GM12878 (cell line): Measurements from ENCODE around the gene TXNDC12. TPM values are rescaled to one million over a fixed set of nuclear protein-coding genes. Genes with fewer than 3 reads are reported as not detected.
A peak's percentile ranks its signal among the peaks of the same experiment; 100 is the strongest.

ENCODE experiments used
- BHLHE40 ChIP-seq, 2 experiments: fragments of 450-650 bp in 1 of 2; IDR thresholded peaks; 2 replicates each; pipeline ENCODE4 v1.6.1; 2011 to 2017; ENCODE audit warnings: low read depth in 2 of 2, borderline replicate concordance in 1 of 2, improper control_type of control experiment in 1 of 2, low read length in 1 of 2, mild to moderate bottlenecking in 1 of 2
- CBFB ChIP-seq: IDR thresholded peaks from 2 replicates; pipeline ENCODE4 v1.6.1; 2016; ENCODE audit warnings: antibody characterized with exemption, low read depth
- CHD2 ChIP-seq: IDR thresholded peaks from 2 replicates; pipeline ENCODE4 v1.6.1; 2011; ENCODE audit warnings: low read depth, low read length, improper control_type of control experiment, borderline replicate concordance
- GATAD2B ChIP-seq: fragments of 450-650 bp; conservative IDR thresholded peaks from 2 replicates; pipeline ENCODE4 v1.6.1; 2017; ENCODE audit warnings: low read depth, mild to moderate bottlenecking, moderate library complexity
- IKZF1 ChIP-seq: fragments of 450-650 bp; conservative IDR thresholded peaks from 2 replicates; pipeline ENCODE4 v1.6.1; 2017; ENCODE audit warnings: antibody characterized with exemption, mild to moderate bottlenecking
- NRF1 ChIP-seq: conservative IDR thresholded peaks from 2 replicates; pipeline ENCODE4 v1.6.1; 2011; ENCODE audit warnings: mild to moderate bottlenecking, low read depth, low read length, improper control_type of control experiment
- POLR2A ChIP-seq: IDR thresholded peaks from 2 replicates; pipeline ENCODE4 v1.6.1; 2011; ENCODE audit warnings: low read depth, mild to moderate bottlenecking, low read length
- RUNX3 ChIP-seq: IDR thresholded peaks from 2 replicates; pipeline ENCODE4 v1.6.1; 2012; ENCODE audit warnings: low read length, inconsistent platforms
- SIX5 ChIP-seq: IDR thresholded peaks from 2 replicates; pipeline ENCODE4 v1.6.1; 2011; ENCODE audit warnings: mild to moderate bottlenecking, low read depth, low read length, moderate library complexity; ENCODE audit not compliant: severe bottlenecking
- SMC3 ChIP-seq: IDR thresholded peaks from 2 replicates; pipeline ENCODE4 v1.6.1; 2011; ENCODE audit warnings: low read length, improper control_type of control experiment, borderline replicate concordance
- ZNF274 ChIP-seq: IDR thresholded peaks from one replicate; pipeline ENCODE4 v1.8.0; 2011; ENCODE audit not compliant: insufficient read length, insufficient read depth
- ZSCAN29 ChIP-seq: fragments of 450-650 bp; IDR thresholded peaks from 2 replicates; pipeline ENCODE4 v1.6.1; 2017; ENCODE audit warnings: mild to moderate bottlenecking, moderate library complexity
- polyA plus RNA-seq, 11 experiments: library from polyadenylated mRNA; depleted of rRNA in 4 of 11; unstranded in 6 of 11; stranded (reverse) in 5 of 11; fragments of >200 nt; fragmentation: Nextera tagmentation in 4 of 11; fragmentation: Illumina TruSeq in 1 of 11; extraction: Ambion mirVana in 4 of 11; extraction: Trizol in 1 of 11; gene quantifications; 1 replicate in 1 of 11; 2 replicates in 10 of 11; pipeline versions ENCODE4 v1.2.1 to v1.2.3, GENCODE V29; 2011 to 2016; ENCODE audit warnings: inconsistent platforms in 2 of 11, missing spikeins in 2 of 11, low read depth in 1 of 11
- total RNA-seq, 4 experiments: library from RNA; depleted of rRNA in 3 of 4; stranded (reverse); fragments of >200 nt in 3 of 4; fragmentation: Illumina TruSeq in 1 of 4; extraction: Trizol in 1 of 4; gene quantifications; 2 replicates each; pipeline versions ENCODE4 v1.2.1 to v1.2.3, GENCODE V29; 2013 to 2021
- TF ChIP-seq, protein P1 (sequence below): IDR thresholded peaks from 2 replicates; pipeline ENCODE4 v1.6.1; 2012; ENCODE audit warnings: low read depth, low read length, improper control_type of control experiment
- TF ChIP-seq, protein P2 (sequence below): IDR thresholded peaks from 2 replicates; pipeline ENCODE4 v1.6.1; 2011; ENCODE audit warnings: low read depth, mild to moderate bottlenecking, low read length, moderate library complexity, borderline replicate concordance; ENCODE audit errors: extremely low read depth
- TF ChIP-seq, protein P3 (sequence below), 3 experiments: IDR thresholded peaks in 2 of 3; conservative IDR thresholded peaks in 1 of 3; 2 replicates each; pipeline ENCODE4 v1.5.1; 2011; ENCODE audit warnings: low read depth in 3 of 3, low read length in 3 of 3, mild to moderate bottlenecking in 3 of 3, control low read depth in 2 of 3, moderate library complexity in 2 of 3, inconsistent platforms in 1 of 3, mixed read lengths in 1 of 3; ENCODE audit not compliant: control insufficient read depth in 2 of 3, insufficient read depth in 1 of 3; ENCODE audit errors: extremely low read depth in 1 of 3
- TF ChIP-seq, protein P4 (sequence below): fragments of 150-350 bp; IDR thresholded peaks from 2 replicates; pipeline ENCODE4 v1.6.1; 2016; ENCODE audit warnings: low read depth, low read length
- TF ChIP-seq, protein P5 (sequence below): fragments of 450-650 bp; formaldehyde crosslinking; IDR thresholded peaks from 2 replicates; pipeline ENCODE4 v1.4.0; 2022; ENCODE audit warnings: mild to moderate bottlenecking, moderate library complexity

Gene TXNDC12
- total and polyA plus RNA-seq, 10 of the 15 experiments (the other 5 are each of a cell fraction or from before 2014, with no cell fraction given): 6.7 to 41.7 (median 17.7) TPM

DNA sequence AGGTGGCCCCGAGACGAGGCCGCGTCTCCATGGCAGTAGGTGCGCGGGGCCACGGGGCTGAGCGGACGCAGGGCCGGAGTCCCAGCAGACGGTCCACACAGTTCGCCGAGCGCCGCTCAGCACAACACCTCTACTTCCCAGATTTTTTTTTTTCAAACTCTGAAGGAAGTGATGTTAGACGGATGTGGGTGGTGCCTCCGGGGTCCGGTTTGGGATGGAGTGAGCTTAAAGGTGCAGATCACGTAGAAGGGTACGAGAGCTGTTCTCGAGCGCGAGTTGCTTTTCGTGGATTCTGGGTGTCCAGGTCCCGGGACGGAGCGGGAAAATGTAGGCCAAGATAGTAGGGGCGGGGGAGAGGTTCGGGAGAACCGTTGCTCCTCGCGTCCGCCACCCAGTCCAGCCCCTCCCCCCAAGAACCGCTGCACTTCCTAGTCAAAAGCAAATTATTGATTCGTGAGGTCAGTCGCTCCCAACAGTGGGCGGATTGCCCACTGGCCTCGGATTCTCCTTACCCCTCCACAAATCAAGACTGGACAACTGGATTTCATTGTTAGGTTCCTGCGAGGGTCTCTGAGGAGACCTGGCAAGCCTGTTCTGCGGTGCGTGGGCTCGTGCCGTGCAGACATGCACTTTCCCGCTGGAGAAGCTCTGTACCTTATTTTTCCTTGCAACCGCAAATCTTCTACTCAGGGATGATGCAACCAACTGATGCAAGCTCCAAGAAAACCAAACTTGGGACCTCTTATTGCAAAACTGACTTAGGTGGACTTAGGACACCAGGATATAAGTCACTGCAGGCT, at the start of gene TXNDC12 (continued):
- TF ChIP-seq BHLHE40 (IDR thresholded peaks at IDR 0.05; ENCODE audit: borderline replicate concordance in 1 of 2, low read depth in 2 of 2, low read length in 1 of 2) (peak in 1 of 2 experiments; percentile 39; a peak in 1 of 4 replicates), RUNX3 (peak; percentile 41), ZSCAN29 (no peak), SMC3 (no peak), GATAD2B (peak; percentile 65; the same call in 1 of the 2 replicates), SIX5 (peak; percentile 30), IKZF1 (peak; percentile 73), NRF1 (no peak), ZNF274 (no peak), POLR2A (peak; percentile 85), CHD2 (peak; percentile 77), CBFB (no peak)
- TF ChIP-seq, protein P1, sequence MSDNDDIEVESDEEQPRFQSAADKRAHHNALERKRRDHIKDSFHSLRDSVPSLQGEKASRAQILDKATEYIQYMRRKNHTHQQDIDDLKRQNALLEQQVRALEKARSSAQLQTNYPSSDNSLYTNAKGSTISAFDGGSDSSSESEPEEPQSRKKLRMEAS: peak; percentile 39
- TF ChIP-seq, protein P2, sequence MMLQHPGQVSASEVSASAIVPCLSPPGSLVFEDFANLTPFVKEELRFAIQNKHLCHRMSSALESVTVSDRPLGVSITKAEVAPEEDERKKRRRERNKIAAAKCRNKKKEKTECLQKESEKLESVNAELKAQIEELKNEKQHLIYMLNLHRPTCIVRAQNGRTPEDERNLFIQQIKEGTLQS: no peak
- TF ChIP-seq, protein P3, sequence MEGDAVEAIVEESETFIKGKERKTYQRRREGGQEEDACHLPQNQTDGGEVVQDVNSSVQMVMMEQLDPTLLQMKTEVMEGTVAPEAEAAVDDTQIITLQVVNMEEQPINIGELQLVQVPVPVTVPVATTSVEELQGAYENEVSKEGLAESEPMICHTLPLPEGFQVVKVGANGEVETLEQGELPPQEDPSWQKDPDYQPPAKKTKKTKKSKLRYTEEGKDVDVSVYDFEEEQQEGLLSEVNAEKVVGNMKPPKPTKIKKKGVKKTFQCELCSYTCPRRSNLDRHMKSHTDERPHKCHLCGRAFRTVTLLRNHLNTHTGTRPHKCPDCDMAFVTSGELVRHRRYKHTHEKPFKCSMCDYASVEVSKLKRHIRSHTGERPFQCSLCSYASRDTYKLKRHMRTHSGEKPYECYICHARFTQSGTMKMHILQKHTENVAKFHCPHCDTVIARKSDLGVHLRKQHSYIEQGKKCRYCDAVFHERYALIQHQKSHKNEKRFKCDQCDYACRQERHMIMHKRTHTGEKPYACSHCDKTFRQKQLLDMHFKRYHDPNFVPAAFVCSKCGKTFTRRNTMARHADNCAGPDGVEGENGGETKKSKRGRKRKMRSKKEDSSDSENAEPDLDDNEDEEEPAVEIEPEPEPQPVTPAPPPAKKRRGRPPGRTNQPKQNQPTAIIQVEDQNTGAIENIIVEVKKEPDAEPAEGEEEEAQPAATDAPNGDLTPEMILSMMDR (IDR thresholded peaks at IDR 0.05 in 2 of 3, conservative IDR thresholded peaks at IDR 0.05 in 1 of 3; ENCODE audit: control insufficient read depth in 2 of 3, extremely low read depth in 1 of 3, insufficient read depth in 1 of 3, low read depth in 3 of 3, low read length in 3 of 3): no peak
- TF ChIP-seq, protein P4, sequence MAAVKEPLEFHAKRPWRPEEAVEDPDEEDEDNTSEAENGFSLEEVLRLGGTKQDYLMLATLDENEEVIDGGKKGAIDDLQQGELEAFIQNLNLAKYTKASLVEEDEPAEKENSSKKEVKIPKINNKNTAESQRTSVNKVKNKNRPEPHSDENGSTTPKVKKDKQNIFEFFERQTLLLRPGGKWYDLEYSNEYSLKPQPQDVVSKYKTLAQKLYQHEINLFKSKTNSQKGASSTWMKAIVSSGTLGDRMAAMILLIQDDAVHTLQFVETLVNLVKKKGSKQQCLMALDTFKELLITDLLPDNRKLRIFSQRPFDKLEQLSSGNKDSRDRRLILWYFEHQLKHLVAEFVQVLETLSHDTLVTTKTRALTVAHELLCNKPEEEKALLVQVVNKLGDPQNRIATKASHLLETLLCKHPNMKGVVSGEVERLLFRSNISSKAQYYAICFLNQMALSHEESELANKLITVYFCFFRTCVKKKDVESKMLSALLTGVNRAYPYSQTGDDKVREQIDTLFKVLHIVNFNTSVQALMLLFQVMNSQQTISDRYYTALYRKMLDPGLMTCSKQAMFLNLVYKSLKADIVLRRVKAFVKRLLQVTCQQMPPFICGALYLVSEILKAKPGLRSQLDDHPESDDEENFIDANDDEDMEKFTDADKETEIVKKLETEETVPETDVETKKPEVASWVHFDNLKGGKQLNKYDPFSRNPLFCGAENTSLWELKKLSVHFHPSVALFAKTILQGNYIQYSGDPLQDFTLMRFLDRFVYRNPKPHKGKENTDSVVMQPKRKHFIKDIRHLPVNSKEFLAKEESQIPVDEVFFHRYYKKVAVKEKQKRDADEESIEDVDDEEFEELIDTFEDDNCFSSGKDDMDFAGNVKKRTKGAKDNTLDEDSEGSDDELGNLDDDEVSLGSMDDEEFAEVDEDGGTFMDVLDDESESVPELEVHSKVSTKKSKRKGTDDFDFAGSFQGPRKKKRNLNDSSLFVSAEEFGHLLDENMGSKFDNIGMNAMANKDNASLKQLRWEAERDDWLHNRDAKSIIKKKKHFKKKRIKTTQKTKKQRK: no peak
- TF ChIP-seq, protein P5, sequence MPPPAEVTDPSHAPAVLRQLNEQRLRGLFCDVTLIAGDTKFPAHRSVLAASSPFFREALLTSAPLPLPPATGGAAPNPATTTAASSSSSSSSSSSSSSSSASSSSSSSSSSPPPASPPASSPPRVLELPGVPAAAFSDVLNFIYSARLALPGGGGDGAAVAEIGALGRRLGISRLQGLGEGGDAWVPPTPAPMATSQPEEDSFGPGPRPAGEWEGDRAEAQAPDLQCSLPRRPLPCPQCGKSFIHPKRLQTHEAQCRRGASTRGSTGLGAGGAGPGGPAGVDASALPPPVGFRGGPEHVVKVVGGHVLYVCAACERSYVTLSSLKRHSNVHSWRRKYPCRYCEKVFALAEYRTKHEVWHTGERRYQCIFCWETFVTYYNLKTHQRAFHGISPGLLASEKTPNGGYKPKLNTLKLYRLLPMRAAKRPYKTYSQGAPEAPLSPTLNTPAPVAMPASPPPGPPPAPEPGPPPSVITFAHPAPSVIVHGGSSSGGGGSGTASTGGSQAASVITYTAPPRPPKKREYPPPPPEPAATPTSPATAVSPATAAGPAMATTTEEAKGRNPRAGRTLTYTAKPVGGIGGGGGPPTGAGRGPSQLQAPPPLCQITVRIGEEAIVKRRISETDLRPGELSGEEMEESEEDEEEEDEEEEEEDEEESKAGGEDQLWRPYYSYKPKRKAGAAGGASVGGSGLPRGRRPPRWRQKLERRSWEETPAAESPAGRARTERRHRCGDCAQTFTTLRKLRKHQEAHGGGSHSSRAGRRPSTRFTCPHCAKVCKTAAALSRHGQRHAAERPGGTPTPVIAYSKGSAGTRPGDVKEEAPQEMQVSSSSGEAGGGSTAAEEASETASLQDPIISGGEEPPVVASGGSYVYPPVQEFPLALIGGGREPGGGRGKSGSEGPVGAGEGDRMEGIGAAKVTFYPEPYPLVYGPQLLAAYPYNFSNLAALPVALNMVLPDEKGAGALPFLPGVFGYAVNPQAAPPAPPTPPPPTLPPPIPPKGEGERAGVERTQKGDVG: no peak
